ENCODE data around the gene C1orf159.

GRCh38 chr1:1120096-1120495, 4.2 kb upstream of the C1orf159 start:
- no peak for TF ChIP-seq LEF1 (IDR thresholded peaks at IDR 0.05; ENCODE audit: borderline replicate concordance)
- no peak for TF ChIP-seq BHLHE40 (IDR thresholded peaks at IDR 0.05; ENCODE audit: borderline replicate concordance)
- no peak for TF ChIP-seq ARNT (IDR thresholded peaks at IDR 0.05)
- no peak for TF ChIP-seq ELF4 (IDR thresholded peaks at IDR 0.05)
- TF ChIP-seq TARDBP (IDR thresholded peaks at IDR 0.05), result no peak
- no peak for TF ChIP-seq SP1 (IDR thresholded peaks at IDR 0.05)
- TF ChIP-seq FOXM1 (IDR thresholded peaks at IDR 0.05; ENCODE audit: borderline replicate concordance), result no peak
- TF ChIP-seq NFRKB (IDR thresholded peaks at IDR 0.05), result no peak
- TF ChIP-seq SUZ12 (IDR thresholded peaks at IDR 0.05), result no peak
- no peak for TF ChIP-seq HDGF (IDR thresholded peaks at IDR 0.05; ENCODE audit: borderline replicate concordance)
- TF ChIP-seq FOXA1 (IDR thresholded peaks at IDR 0.05), result no peak
- TF ChIP-seq ZNF384 (IDR thresholded peaks at IDR 0.05), result no peak
- TF ChIP-seq FOXK2 (IDR thresholded peaks at IDR 0.05), result no peak

Data from HEK293T (cell line).